ENCODE results near the gene PIAS4. TPM values are rescaled to one million over a fixed set of nuclear protein-coding genes. Genes with fewer than 3 reads are reported as not detected.
A peak's percentile ranks its signal among the peaks of the same experiment; 100 is the strongest.

The PIAS4 gene
- total RNA-seq, 1 experiment from 2014 or later = 45.9 TPM

GRCh38 chr19:3970808-3971598 is 36.5 kb upstream of the PIAS4 start, which contains the start of gene DAPK3 (continued):
- TF ChIP-seq ZBTB21 (CRISPR knock-in tag; IDR thresholded peaks at IDR 0.05; ENCODE audit: borderline replicate concordance) (no peak), ZNF232 (CRISPR knock-in tag; IDR thresholded peaks at IDR 0.05) (peak; percentile 54; the same call in 1 of the 2 replicates), E2F5 (CRISPR knock-in tag; IDR thresholded peaks at IDR 0.05) (peak; percentile 70), MAX (CRISPR knock-in tag; IDR thresholded peaks at IDR 0.05) (peak; percentile 65), IRF2 (CRISPR knock-in tag; IDR thresholded peaks at IDR 0.05; ENCODE audit: borderline replicate concordance, low read depth) (no peak), MXD4 (CRISPR knock-in tag; IDR thresholded peaks at IDR 0.05; ENCODE audit: borderline replicate concordance) (no peak), ZNF532 (CRISPR knock-in tag; IDR thresholded peaks at IDR 0.05; ENCODE audit: borderline replicate concordance) (no peak; the same call in 1 of the 2 replicates), FOXP1 (CRISPR knock-in tag; IDR thresholded peaks at IDR 0.05; ENCODE audit: borderline replicate concordance) (peak; percentile 67), ZNF423 (CRISPR knock-in tag; IDR thresholded peaks at IDR 0.05) (no peak), USF1 (CRISPR knock-in tag; IDR thresholded peaks at IDR 0.05) (no peak), ZNF138 (CRISPR knock-in tag; conservative IDR thresholded peaks at IDR 0.05) (no peak; the same call in 1 of the 2 replicates), ATF1 (CRISPR knock-in tag; IDR thresholded peaks at IDR 0.05) (no peak), TCF7 (CRISPR knock-in tag; IDR thresholded peaks at IDR 0.05; ENCODE audit: low read depth) (0 out of 2 replicates have a peak, but pooled peaks have one; percentile 65), GABPB1 (CRISPR knock-in tag; IDR thresholded peaks at IDR 0.05) (peak; percentile 10; the same call in 1 of the 2 replicates), ZNF121 (CRISPR knock-in tag; IDR thresholded peaks at IDR 0.05) (no peak), FOXK1 (CRISPR knock-in tag; IDR thresholded peaks at IDR 0.05) (peak; percentile 75), NFATC4 (CRISPR knock-in tag; IDR thresholded peaks at IDR 0.05) (peak; percentile 89; the same call in 1 of the 2 replicates), RORB (CRISPR knock-in tag; IDR thresholded peaks at IDR 0.05) (no peak), KAT7 (CRISPR knock-in tag; IDR thresholded peaks at IDR 0.05; ENCODE audit: borderline replicate concordance) (0 out of 2 replicates have a peak, but pooled peaks have one; percentile 74), SMAD4 (CRISPR knock-in tag; IDR thresholded peaks at IDR 0.05) (no peak), CREB1 (CRISPR knock-in tag; IDR thresholded peaks at IDR 0.05) (no peak), CREM (CRISPR knock-in tag; IDR thresholded peaks at IDR 0.05) (peak; percentile 72), NR3C1 (CRISPR knock-in tag; conservative IDR thresholded peaks at IDR 0.05; ENCODE audit: low read depth) (no peak), MLX (CRISPR knock-in tag; IDR thresholded peaks at IDR 0.05) (no peak), FOXJ3 (CRISPR knock-in tag; IDR thresholded peaks at IDR 0.05; ENCODE audit: borderline replicate concordance) (no peak), JUN (CRISPR knock-in tag; IDR thresholded peaks at IDR 0.05) (no peak), RELA (CRISPR knock-in tag; IDR thresholded peaks at IDR 0.05; ENCODE audit: borderline replicate concordance) (no peak), ZNF263 (CRISPR knock-in tag; IDR thresholded peaks at IDR 0.05; ENCODE audit: low read depth) (no peak), SOX15 (CRISPR knock-in tag; IDR thresholded peaks at IDR 0.05) (no peak)
- TF ChIP-seq, protein P1, sequence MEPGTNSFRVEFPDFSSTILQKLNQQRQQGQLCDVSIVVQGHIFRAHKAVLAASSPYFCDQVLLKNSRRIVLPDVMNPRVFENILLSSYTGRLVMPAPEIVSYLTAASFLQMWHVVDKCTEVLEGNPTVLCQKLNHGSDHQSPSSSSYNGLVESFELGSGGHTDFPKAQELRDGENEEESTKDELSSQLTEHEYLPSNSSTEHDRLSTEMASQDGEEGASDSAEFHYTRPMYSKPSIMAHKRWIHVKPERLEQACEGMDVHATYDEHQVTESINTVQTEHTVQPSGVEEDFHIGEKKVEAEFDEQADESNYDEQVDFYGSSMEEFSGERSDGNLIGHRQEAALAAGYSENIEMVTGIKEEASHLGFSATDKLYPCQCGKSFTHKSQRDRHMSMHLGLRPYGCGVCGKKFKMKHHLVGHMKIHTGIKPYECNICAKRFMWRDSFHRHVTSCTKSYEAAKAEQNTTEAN (CRISPR knock-in tag; IDR thresholded peaks at IDR 0.05) = 0 out of 2 replicates have a peak, but pooled peaks have one; percentile 59
- TF ChIP-seq, protein P2, sequence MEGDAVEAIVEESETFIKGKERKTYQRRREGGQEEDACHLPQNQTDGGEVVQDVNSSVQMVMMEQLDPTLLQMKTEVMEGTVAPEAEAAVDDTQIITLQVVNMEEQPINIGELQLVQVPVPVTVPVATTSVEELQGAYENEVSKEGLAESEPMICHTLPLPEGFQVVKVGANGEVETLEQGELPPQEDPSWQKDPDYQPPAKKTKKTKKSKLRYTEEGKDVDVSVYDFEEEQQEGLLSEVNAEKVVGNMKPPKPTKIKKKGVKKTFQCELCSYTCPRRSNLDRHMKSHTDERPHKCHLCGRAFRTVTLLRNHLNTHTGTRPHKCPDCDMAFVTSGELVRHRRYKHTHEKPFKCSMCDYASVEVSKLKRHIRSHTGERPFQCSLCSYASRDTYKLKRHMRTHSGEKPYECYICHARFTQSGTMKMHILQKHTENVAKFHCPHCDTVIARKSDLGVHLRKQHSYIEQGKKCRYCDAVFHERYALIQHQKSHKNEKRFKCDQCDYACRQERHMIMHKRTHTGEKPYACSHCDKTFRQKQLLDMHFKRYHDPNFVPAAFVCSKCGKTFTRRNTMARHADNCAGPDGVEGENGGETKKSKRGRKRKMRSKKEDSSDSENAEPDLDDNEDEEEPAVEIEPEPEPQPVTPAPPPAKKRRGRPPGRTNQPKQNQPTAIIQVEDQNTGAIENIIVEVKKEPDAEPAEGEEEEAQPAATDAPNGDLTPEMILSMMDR (IDR thresholded peaks at IDR 0.05) = no peak

Measured in WTC11 (cell line).